Large intestine (tissue), 3 donors: ENCODE results near the gene TMEM42. TPM values are rescaled to one million over a fixed set of nuclear protein-coding genes. Genes with fewer than 3 reads are reported as not detected.
"Not testable (repeated sequence)": the region's sequence is repeated elsewhere in the genome, so short reads cannot be mapped to it uniquely, and the experiment has no call there.

Source experiments
- DNase-seq, 2 donors: peaks; one replicate each; pipeline versions ENCODE4 v3.0.0 to v3.0.0-alpha.2; 2013
- H3K27ac ChIP-seq: one replicate; pipeline ENCODE4 v1.5.1; 2013; ENCODE audit warnings: low read length
- H3K27me3 ChIP-seq: 2 replicates; pipeline ENCODE4 v1.6.1; 2013; ENCODE audit warnings: low read length; ENCODE audit not compliant: control insufficient read depth, insufficient read depth
- H3K36me3 ChIP-seq: 2 replicates; pipeline ENCODE4 v1.6.1; 2013; ENCODE audit warnings: low read length; ENCODE audit not compliant: control insufficient read depth, insufficient read depth
- H3K4me1 ChIP-seq: one replicate; pipeline ENCODE4 v1.6.1; 2013; ENCODE audit warnings: low read length; ENCODE audit not compliant: control insufficient read depth, insufficient read depth
- H3K4me3 ChIP-seq: one replicate; pipeline ENCODE4 v1.5.1; 2013; ENCODE audit warnings: low read length
- H3K9me3 ChIP-seq: one replicate; pipeline ENCODE4 v1.6.1; 2013; ENCODE audit warnings: mild to moderate bottlenecking, low read depth, low read length, moderate library complexity; ENCODE audit not compliant: control insufficient read depth
- WGBS: methylation state at CpG from one replicate; pipeline ENCODE4 v1.1.5; 2013; ENCODE audit warnings: low lambda C conversion rate; ENCODE audit not compliant: insufficient coverage; 5-methylcytosine and 5-hydroxymethylcytosine counted together
- polyA plus RNA-seq: library from polyadenylated mRNA; unstranded; fragments of 120-200 nt; gene quantifications from one replicate; pipeline ENCODE4 v1.2.1, GENCODE V29; 2013

Gene TMEM42
- polyA plus RNA-seq, 1 donor: 17.1 TPM

DNA sequence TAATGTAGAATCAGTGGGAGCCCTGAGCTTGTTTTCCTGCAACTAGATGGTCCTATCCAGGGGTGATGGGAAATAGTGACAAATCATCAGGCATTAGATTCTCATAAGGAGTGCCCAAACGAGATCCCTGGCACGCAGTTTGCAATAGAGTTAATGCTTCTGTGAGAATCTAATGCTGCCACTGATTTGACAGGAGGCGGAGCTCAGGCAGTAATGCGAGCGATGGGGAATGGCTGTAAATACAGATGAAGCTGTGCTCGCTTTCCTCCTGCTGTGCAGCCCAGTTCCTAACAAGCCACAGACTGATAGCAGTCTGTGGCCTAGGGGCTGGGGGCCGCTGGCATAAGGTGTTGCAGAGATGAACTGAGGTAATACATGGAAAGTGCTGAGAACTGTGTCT is 28.3 kb upstream of the TMEM42 start:
- Histone ChIP-seq H3K36me3 (peaks cover 8% of the 10 kb centered on the region), H3K4me3 (no peak overlapping the region), H3K9me3 (no peaks in the 10 kb centered on the region), H3K27me3 (no peaks in the 10 kb centered on the region), H3K4me1 (no peaks in the 10 kb centered on the region), H3K27ac (no peak overlapping the region)
- no peak for DNase-seq
- WGBS: no CpG with 5 or more reads among the region's 7 CpGs

DNA sequence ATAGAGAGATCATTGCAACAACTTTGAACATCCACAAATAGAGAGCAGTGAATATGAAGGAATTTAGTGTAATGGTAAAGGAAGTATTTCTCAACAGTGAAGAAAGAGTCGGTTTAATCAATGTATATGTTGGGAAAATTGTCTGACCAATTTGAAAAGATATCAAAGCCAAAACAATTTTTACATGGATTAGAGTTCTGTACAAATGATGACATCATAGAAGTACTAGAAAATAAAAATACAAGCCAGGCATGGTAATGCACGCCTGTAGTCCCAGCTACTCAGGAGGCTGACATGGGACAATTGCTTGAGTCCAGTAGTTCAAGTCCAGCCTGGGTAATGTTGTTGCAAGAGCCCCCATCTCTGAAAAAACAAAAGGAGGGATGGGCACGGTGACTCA is 26.0 kb upstream of the TMEM42 start:
- no peaks in the 10 kb centered on the region for H3K4me1 ChIP-seq
- no peak overlapping the region for H3K4me3 ChIP-seq
- no peak overlapping the region for H3K27ac ChIP-seq
- H3K9me3 ChIP-seq: no peaks in the 10 kb centered on the region
- no peaks in the 10 kb centered on the region for H3K27me3 ChIP-seq
- WGBS: 100% methylated on average over 1 of the region's 3 CpGs
- H3K36me3 ChIP-seq: peaks cover 8% of the 10 kb centered on the region
- no peak for DNase-seq

DNA sequence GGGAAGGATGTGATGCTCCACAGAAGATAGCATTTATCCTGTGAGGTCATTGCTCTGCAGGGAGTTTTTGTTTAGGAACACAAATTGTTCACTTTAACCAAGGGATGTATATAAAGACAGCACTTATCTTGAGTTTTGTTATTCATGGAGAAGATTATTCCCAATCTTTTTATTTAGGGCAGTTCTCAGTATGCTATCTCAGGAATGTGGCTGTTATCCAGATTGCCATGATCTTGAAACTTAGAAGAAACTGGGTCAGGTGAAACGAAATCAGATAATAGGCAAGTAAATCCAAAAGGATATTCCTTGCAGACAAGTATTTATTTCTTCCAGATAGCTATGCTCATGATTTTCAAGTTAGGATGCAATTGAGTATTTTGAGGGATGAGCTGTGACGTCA is 19.3 kb upstream of the TMEM42 start:
- DNase-seq: no peak

DNA sequence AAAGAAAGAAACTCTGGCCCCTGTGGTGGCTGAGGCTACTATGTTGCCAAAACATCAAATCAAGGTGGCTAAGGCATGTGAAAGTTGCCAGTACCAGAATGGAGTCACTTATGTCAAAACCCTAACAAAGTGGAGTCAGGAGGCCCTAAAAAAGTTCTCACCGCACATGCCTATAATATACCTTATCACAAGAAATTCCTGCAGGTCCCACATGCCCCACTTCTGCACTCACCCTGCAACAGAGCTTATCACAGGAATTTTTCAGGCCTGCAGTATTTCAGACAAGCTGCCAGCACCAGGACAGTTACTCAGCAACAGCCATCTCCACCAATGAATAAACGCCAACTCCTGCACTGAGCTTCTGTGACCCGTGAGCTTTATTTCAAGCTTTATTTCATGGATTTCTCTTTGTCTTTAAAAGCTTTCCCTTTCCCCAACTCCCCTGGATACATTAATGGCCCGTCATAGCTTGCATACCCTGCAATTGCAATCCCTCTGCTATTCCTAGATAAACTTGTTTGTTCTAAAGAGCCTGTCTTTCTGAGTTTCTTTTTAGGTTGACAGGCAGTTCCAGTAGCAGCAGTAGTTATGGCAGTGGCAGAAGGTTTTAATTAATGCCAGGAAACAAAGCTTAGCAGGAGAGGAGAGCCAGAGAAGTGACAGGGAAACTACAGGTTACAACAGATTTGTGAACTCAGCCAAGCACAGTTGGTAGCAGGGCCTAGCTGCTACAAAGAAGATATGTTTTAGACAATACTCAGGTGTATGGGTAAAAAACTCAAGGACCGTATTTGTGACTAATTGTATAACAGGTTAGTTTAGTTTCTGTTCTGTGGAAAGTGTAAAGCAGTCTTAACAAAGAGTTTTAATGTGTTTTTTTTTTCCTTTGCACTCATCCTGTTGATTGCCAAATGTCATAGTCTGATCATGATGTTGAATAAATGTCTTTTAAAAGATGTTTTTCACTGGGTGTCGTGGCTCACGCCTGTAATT is 15.9 kb upstream of the TMEM42 start:
- H3K4me1 ChIP-seq: no peaks in the 10 kb centered on the region
- DNase-seq: no peak
- WGBS: 54% methylated on average over 4 of the region's 7 CpGs
- no peak overlapping the region for H3K27ac ChIP-seq
- no peaks in the 10 kb centered on the region for H3K27me3 ChIP-seq
- H3K36me3 ChIP-seq: peaks cover 5% of the 10 kb centered on the region
- no peak overlapping the region for H3K4me3 ChIP-seq
- H3K9me3 ChIP-seq: no peaks in the 10 kb centered on the region

More for the DNA sequence above, 19.3 kb upstream of the TMEM42 start:
- WGBS: 100% methylated on average over 1 of the region's 2 CpGs
- H3K4me3 ChIP-seq: no peak overlapping the region
- no peaks in the 10 kb centered on the region for H3K4me1 ChIP-seq
- no peaks in the 10 kb centered on the region for H3K27me3 ChIP-seq
- H3K9me3 ChIP-seq: no peaks in the 10 kb centered on the region
- peaks cover 7% of the 10 kb centered on the region for H3K36me3 ChIP-seq
- no peak overlapping the region for H3K27ac ChIP-seq

DNA sequence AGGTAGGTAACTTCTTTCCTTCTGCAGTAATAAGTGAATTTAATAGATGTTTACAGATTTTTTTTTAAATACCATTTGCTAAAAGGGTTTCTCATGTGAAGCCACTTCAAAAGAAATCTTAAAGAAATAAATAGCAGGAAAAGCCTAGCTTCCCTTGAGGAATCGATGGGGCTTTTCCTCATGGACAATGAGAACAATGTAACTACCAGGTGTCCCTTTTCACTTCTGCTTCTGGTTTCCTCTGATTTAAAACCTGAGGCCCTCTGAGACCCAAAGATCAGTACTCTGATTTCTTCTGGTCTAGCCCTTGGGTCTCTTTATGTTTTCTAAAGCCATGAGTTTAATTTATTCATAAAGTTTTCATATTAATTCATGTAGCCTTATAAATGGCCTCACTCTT is 13.1 kb upstream of the TMEM42 start:
- WGBS: 83% methylated on average over 1 of the region's 1 CpG
- DNase-seq: no peak
- no peaks in the 10 kb centered on the region for H3K4me1 ChIP-seq
- H3K36me3 ChIP-seq: peaks cover 5% of the 10 kb centered on the region
- no peaks in the 10 kb centered on the region for H3K27me3 ChIP-seq
- no peaks in the 10 kb centered on the region for H3K9me3 ChIP-seq
- H3K27ac ChIP-seq: no peak overlapping the region
- H3K4me3 ChIP-seq: no peak overlapping the region

DNA sequence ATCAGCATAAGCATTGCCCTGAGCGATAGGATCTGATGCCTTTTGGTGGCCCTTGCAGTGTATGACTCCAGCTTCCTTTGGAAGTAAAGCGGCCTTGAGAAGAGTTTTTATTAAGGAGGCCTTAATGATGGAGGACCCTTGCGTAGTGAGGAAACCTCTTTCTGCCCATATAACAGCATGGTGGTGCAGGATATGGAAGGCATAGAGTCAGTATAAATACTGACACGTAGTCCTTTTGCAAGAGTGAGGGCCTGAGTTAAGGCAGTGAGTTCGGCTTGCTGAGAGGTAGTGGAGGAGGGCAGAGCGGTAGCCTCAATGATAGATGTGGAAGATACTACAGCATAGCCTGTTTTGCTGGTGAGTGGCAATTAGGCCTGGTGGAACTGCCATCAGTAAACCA is 5.0 kb upstream of the TMEM42 start:
- H3K27me3 ChIP-seq, H3K4me3 ChIP-seq, H3K27ac ChIP-seq, DNase-seq, H3K4me1 ChIP-seq, H3K36me3 ChIP-seq, H3K9me3 ChIP-seq: not testable (repeated sequence)
- no CpG with 5 or more reads among the region's 6 CpGs for WGBS

DNA sequence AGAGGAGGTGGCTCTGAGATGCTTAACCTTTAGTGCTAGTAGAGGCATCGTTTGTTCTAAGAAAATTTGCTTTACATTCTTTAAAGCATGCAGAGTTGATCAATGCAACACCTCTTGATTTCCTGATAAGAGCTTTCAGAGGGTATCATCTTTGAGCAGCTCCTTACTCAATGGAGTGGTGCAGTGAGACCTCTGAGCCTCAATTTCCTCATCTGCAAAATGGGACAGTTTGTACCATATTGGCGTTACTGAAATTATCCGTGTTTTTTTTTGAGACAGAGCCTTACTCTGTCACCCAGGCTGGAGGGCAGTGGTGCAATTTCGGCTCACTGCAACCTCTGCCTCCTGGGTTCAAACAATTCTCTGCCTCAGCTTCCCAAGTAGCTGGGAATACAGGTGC is 1.6 kb upstream of the TMEM42 start:
- Histone ChIP-seq H3K4me3 (no peak overlapping the region), H3K4me1 (peaks cover 6% of the 10 kb centered on the region), H3K27me3 (no peaks in the 10 kb centered on the region), H3K9me3 (no peaks in the 10 kb centered on the region), H3K27ac (no peak overlapping the region), H3K36me3 (peaks cover 3% of the 10 kb centered on the region)
- DNase-seq: no peak
- no CpG with 5 or more reads among the region's 4 CpGs for WGBS

DNA sequence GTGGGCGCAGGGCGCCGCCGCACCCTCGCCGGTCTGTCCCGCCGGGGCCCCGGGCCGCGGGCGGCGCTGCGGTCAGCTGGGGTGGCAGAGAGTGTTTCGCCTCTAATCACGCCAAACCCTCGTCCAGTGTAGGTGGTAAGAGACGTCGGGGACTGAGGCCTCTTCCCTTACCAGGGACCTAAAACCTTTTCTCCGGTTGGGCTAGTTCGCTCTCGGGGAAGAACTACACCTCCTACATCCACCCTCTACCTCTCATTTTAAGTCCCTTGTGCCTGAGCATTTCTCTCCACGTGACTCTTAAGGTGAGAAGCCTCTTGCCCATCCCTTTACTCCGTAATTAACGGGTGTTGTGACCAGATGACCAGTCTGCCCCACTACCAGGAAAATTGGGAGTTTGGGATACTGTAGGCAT is 520 bp downstream of the TMEM42 start:
- H3K27ac ChIP-seq: peak overlapping the region; percentile 68
- H3K4me3 ChIP-seq: peak overlapping the region; percentile 63
- peaks cover 7% of the 10 kb centered on the region for H3K36me3 ChIP-seq
- no peaks in the 10 kb centered on the region for H3K9me3 ChIP-seq
- H3K4me1 ChIP-seq: peaks cover 6% of the 10 kb centered on the region
- peak; percentile 12 to 70 for DNase-seq
- H3K27me3 ChIP-seq: no peaks in the 10 kb centered on the region
- no CpG with 5 or more reads among the region's 25 CpGs for WGBS

DNA sequence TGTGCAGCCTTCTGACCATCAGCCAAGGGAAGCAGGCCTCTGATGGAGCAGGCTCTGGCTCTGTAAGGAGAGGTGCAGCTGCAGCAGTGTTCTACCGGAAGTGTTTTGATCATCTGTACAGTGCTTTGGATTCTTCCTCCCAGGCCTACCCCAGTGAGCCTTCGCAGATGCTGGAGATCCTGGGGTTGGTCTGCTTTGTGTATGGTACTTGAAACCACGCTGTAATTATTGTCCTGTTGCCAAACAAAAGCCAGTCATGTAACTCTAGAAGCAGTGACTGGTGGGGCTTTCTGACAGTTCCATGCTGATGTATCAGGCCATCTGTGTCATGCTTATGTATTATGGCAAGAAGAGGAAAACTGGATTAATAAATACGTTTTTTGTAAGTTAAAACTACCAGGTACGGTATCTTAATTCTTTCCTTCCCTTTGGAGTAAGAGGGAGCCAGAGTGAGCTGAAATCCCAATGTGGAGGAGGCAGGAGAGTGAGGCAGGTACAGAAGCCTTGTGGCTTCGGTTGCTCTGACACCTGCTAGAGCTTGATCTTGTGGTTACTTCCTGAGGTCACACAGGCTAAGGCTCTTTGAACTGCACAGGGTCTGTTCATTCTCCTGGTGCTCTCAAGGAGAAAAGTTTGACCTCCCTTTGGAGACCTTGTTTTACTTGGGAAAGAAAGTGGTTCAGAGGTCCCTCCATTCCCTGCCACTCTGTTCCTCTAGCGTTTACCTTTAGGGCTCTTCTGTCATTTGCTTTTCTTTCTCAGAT is 3.7 kb downstream of the TMEM42 start:
- no peaks in the 10 kb centered on the region for H3K9me3 ChIP-seq
- peaks cover 6% of the 10 kb centered on the region for H3K4me1 ChIP-seq
- no peak overlapping the region for H3K4me3 ChIP-seq
- peaks cover 7% of the 10 kb centered on the region for H3K36me3 ChIP-seq
- H3K27me3 ChIP-seq: no peaks in the 10 kb centered on the region
- no peak overlapping the region for H3K27ac ChIP-seq
- no peak for DNase-seq
- WGBS: 78% methylated on average over 1 of the region's 7 CpGs

DNA sequence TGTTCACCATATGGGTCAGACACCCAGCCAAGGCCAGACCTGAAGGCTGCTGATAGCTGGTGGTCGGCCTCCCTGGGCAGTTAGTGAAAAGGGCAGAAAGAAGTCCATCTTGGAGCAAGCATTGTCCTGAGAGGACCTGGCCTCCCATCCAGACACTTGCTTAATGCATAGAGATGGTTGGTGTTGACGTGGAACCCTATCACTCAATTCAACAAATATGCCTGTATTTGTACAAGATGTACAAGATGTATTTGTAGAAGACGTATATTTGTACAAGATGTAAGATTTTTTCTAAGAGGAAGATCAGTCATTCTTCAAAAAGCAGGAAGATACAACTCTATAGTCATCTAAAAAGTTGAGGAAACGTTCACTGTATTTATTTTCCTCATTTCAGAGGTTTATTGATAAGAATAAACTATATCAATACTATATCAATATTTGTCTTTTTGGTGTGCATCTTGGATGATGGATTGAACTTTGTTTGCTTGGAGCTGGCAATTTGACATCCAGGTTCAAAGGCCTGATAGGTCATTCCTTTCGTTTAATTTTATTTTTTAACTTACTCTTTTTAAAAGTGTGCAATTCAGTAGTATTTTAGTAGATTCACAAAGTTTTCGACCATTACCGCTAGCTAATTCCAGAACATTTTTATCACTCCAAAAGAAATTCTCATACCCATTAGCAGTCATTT is 5.9 kb downstream of the TMEM42 start:
- DNase-seq: no peak
- WGBS: 100% methylated on average over 3 of the region's 7 CpGs
- H3K27ac ChIP-seq: no peak overlapping the region
- H3K4me1 ChIP-seq: peaks cover 3% of the 10 kb centered on the region
- H3K36me3 ChIP-seq: peaks cover 7% of the 10 kb centered on the region
- no peak overlapping the region for H3K4me3 ChIP-seq
- H3K27me3 ChIP-seq: no peaks in the 10 kb centered on the region
- no peaks in the 10 kb centered on the region for H3K9me3 ChIP-seq
